GM13976 (cell line): ENCODE results near the gene PHOSPHO1.
A peak's percentile ranks its signal among the peaks of the same experiment; 100 is the strongest.

Experiments used
- DNase-seq: peaks from one replicate; pipeline ENCODE4 v3.0.0; 2012; ENCODE audit warnings: low spot score
- in situ Hi-C: fragments of 300-500 bp; cut with MboI; formaldehyde crosslinking; loops from one replicate; pipeline ENCODE4 v1.12.0; 2022; ENCODE audit warnings: low sequenced_read_pairs, mixed read lengths, inconsistent platforms; ENCODE audit not compliant: unreplicated experiment
- TF ChIP-seq, protein P1 (sequence below): IDR thresholded peaks from 2 replicates; pipeline ENCODE4 v1.5.1; 2012; ENCODE audit warnings: borderline replicate concordance, mild to moderate bottlenecking; ENCODE audit not compliant: insufficient read depth; ENCODE audit errors: extremely low read depth, missing control alignments, control extremely low read depth

PHOSPHO1 gene

DNA sequence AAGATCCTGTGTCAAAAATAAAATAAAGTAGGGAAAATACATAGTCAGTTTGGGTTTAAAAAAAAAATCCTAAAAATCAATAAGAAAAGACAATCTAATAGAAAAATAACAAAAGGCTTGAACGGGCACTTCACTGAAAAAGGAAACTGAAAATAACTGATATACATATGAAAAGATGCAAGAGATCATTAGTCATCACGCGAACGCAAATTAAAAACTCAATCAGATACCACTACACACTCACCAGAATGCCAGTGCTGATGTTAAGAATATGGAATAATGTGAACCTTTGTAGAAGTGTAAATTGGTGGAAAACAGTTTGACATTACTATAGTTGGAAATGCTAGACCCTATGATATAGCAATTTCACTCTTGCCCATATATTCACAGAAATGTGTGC, 34.8 kb downstream of the PHOSPHO1 start:
- TF ChIP-seq, protein P1, sequence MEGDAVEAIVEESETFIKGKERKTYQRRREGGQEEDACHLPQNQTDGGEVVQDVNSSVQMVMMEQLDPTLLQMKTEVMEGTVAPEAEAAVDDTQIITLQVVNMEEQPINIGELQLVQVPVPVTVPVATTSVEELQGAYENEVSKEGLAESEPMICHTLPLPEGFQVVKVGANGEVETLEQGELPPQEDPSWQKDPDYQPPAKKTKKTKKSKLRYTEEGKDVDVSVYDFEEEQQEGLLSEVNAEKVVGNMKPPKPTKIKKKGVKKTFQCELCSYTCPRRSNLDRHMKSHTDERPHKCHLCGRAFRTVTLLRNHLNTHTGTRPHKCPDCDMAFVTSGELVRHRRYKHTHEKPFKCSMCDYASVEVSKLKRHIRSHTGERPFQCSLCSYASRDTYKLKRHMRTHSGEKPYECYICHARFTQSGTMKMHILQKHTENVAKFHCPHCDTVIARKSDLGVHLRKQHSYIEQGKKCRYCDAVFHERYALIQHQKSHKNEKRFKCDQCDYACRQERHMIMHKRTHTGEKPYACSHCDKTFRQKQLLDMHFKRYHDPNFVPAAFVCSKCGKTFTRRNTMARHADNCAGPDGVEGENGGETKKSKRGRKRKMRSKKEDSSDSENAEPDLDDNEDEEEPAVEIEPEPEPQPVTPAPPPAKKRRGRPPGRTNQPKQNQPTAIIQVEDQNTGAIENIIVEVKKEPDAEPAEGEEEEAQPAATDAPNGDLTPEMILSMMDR = no peak
- no peak for DNase-seq
- in situ Hi-C loops = no loop called here

DNA sequence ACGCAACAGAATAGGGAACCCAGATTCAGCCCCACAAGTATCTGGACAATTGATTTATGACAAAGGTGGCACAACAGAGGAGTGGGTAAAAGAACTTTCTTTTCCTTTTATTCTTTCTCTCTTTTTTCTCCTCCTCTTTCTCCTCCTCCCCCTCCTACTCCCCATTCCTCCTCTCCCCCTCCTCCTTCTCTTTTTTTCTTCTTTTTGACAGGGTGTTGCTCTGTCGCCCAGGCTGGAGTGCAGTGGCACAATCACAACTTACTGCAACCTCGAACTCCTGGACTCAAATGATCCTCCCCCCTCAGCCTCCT, 36.3 kb downstream of the PHOSPHO1 start:
- in situ Hi-C loops = no loop called here
- TF ChIP-seq, protein P1 = no peak
- DNase-seq = peak; percentile 15

DNA sequence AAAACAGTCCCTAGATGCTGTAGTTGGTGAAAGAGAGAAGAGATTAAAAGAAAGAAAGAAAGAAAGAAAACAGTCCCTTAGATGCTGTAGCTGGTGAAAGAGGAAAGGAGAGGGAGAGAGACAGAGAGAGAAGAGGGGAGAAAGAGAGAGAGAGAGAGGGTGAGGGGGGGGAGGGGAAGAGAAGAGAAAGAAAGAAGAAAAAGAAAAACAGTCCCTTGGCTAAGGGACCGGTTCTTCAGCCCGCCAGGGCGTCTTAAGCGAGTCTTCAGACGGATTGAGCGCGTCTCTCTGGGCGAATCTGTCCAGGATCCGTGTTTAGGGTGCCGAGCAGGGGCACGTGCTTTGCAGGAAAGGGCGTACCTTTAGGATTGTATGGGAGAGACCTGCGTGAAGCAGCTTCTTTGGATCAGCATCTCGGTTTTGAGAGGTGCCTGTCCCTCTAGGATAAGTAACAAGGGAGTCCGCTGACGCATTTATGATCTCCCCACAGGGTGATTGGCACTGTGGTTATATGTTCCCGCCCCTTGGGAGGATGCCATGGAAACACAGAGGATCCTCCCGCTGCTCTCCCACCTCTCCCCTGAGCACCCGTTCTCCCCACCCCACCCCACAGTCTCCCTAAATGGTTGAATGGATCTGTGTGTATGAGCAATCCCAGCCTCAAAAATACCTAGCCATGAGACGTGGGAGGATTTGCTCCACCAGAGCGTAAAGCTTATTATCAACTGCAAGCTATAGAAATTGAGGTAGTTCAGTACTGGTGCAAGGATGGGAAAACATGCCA, 36.9 kb downstream of the PHOSPHO1 start:
- peak; percentile 57 for DNase-seq
- TF ChIP-seq, protein P1 = no peak
- in situ Hi-C loops = no loop called here

DNA sequence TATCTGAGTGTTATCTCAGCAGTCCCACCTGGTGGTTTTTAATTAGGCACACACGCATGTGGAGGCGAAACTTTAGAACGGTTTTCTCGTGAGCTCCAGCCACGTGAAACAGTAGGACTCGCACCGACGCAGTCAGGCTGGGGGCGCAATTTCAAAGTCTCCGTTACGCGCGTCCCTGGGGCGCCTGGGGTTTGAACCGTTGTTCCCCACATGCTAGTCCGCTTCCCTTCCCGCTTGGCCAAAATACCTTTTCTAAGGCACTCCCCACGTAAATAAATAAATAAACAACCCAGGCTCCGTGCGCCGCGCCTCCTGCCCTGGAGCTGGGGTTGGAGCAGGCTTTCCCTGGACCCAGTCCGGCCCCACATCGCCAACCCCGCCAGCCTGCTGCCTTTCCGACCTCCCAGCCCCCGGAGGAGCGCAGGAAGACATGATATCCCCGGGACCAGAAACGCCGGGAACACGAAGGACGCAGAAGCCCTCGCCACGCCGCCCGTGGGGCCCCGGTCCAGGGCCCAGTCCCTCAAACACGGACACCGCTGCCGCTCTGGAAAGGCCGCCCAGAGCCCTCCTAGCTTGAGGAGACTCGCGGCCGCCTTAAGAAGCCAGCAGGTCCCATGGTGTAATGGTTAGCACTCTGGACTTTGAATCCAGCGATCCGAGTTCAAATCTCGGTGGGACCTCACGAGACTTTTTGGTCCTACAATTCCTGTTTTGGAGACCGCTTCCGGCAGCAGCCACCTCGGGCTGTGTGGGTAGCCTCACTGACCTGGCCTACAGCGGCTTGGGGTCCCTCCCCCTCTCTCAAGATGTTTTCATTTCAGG, 38.5 kb downstream of the PHOSPHO1 start:
- DNase-seq = peak; percentile 69
- TF ChIP-seq, protein P1 = peak; percentile 42
- in situ Hi-C loops = no loop called here

DNA sequence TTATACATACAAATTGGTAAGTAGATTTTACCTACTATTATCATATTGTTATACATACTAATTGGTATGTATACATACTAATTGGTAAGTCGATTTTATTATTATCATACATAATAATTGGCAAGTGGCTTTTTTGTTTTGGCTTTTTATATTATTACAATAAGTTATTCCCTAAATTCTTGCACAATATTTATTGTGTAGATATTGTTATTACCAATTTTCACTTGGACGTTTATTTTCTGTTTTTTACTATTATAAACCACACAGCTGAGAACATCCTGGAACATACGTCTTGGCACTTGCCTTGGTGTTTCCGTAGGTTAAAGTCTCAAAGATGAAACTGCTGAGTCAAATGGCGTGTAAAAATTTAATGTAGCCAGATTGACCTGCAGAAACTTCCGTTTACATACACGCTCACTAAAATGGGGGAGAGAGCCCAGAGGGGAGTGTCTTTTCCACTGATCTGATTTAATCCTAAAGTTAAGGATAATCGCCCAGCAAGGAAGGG, 39.1 kb downstream of the PHOSPHO1 start:
- DNase-seq = peak; percentile 55
- TF ChIP-seq, protein P1 = no peak
- in situ Hi-C loops = no loop called here

DNA sequence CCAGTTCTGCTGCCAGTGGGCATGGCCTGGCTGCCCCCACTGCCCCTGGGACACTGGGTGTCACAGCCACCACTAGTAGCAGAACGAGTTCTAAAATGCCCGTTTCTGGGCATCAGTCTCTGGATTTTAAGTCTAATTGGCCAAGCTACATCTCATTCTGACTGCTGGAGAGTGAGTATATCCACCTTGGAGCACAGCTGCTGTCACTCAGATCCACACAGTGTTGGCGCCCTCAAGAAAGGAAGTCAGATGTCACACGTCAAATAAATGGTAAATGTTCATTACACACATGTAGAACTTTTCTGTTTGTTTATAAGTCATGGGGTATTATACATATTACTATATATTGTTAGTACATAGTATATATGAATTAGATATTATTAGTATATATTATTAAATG, 39.7 kb downstream of the PHOSPHO1 start:
- TF ChIP-seq, protein P1 = no peak
- in situ Hi-C loops = no loop called here
- DNase-seq = no peak
